ENCODE results near the gene NFATC1.

NFATC1 gene

DNA sequence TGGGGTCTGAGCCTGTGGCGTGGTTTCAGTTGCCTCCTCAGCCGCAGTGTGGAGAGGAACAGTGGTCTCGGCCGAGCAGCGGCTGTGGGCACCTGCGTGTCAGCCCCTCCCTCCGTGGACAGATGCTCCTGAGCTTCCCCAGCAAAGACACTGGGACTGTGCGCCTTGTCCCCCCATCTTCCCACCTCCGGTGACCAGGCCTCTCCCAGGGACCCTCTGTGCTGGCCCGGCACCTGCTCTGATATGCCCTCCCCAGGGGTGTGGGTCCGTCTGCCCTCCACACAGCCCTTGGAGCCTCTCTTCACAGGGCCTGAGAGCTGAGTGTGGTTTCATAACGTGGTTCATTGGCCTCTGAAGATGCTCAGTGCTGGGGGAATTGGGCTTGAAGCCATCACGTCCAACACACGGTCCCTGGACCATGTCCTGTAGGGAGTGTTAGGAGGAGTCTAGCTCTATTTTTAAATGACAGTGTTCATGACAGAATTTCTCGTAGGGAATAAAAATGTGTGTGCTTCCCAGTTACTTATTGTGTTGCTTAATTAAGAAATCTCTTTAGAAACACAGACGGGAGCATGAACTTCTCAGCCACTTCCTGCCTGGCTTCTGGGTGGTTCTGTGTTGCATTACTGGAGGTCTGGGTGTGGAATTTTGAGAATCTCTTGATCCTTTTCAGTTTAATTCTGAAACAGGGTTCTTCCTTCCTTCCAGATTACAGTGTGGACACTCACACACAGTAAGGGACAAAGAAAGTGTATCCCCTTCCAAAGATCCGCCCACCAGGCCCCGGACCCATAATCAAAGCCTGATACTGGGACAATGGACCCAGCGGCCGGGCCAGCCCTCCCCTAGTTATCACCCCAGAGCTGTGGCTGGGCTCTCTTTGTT is 110.7 kb downstream of the NFATC1 start:
- TF ChIP-seq, protein P1, sequence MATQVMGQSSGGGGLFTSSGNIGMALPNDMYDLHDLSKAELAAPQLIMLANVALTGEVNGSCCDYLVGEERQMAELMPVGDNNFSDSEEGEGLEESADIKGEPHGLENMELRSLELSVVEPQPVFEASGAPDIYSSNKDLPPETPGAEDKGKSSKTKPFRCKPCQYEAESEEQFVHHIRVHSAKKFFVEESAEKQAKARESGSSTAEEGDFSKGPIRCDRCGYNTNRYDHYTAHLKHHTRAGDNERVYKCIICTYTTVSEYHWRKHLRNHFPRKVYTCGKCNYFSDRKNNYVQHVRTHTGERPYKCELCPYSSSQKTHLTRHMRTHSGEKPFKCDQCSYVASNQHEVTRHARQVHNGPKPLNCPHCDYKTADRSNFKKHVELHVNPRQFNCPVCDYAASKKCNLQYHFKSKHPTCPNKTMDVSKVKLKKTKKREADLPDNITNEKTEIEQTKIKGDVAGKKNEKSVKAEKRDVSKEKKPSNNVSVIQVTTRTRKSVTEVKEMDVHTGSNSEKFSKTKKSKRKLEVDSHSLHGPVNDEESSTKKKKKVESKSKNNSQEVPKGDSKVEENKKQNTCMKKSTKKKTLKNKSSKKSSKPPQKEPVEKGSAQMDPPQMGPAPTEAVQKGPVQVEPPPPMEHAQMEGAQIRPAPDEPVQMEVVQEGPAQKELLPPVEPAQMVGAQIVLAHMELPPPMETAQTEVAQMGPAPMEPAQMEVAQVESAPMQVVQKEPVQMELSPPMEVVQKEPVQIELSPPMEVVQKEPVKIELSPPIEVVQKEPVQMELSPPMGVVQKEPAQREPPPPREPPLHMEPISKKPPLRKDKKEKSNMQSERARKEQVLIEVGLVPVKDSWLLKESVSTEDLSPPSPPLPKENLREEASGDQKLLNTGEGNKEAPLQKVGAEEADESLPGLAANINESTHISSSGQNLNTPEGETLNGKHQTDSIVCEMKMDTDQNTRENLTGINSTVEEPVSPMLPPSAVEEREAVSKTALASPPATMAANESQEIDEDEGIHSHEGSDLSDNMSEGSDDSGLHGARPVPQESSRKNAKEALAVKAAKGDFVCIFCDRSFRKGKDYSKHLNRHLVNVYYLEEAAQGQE (IDR thresholded peaks at IDR 0.05; ENCODE audit: insufficient read depth in 1 of 2, low read depth in 2 of 2, low read length in 2 of 2), result no peak
- no peak for TF ChIP-seq SIN3A (IDR thresholded peaks at IDR 0.05; ENCODE audit: borderline replicate concordance, insufficient read depth, low read length)
- TF ChIP-seq POLR2AphosphoS5 (IDR thresholded peaks at IDR 0.05; ENCODE audit: low read depth, low read length), result no peak
- no peak for TF ChIP-seq FOXP2 (optimal IDR thresholded peaks at IDR 0.05; ENCODE audit: borderline replicate concordance, extremely low read depth, extremely low read length, insufficient read depth)
- TF ChIP-seq TAF1 (IDR thresholded peaks at IDR 0.05; ENCODE audit: borderline replicate concordance, insufficient read depth, low read length), result no peak

DNA sequence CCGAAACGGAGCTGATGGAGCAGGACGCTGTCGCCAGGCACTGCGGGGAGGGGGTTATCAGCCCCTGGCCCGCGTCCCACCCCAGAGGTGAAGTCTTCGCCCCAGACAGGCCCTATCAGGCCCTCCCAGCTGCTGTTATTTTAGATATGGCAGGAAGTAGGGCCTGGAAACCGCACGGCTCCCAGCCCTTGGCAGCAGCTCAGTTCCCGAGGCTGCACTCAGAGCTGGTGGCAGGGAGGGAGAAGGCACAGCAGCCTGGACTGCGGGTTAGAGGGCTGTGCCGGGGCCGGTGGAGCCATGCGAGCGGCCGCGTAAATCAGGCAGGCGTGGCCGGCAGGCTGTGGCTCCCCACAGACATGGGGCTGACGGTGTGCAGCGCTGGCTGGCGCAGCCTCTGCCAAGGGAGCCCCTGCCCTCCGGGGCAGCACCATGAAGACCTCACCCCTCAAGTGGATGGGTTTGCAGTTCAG is 111.4 kb downstream of the NFATC1 start:
- TF ChIP-seq POLR2AphosphoS5 (IDR thresholded peaks at IDR 0.05; ENCODE audit: low read depth, low read length), result no peak
- TF ChIP-seq FOXP2 (optimal IDR thresholded peaks at IDR 0.05; ENCODE audit: borderline replicate concordance, extremely low read depth, extremely low read length, insufficient read depth), result no peak
- TF ChIP-seq TAF1 (IDR thresholded peaks at IDR 0.05; ENCODE audit: borderline replicate concordance, insufficient read depth, low read length), result no peak
- TF ChIP-seq SIN3A (IDR thresholded peaks at IDR 0.05; ENCODE audit: borderline replicate concordance, insufficient read depth, low read length), result no peak
- TF ChIP-seq, protein P1 (IDR thresholded peaks at IDR 0.05; ENCODE audit: insufficient read depth in 1 of 2, low read depth in 2 of 2, low read length in 2 of 2), result no peak

DNA sequence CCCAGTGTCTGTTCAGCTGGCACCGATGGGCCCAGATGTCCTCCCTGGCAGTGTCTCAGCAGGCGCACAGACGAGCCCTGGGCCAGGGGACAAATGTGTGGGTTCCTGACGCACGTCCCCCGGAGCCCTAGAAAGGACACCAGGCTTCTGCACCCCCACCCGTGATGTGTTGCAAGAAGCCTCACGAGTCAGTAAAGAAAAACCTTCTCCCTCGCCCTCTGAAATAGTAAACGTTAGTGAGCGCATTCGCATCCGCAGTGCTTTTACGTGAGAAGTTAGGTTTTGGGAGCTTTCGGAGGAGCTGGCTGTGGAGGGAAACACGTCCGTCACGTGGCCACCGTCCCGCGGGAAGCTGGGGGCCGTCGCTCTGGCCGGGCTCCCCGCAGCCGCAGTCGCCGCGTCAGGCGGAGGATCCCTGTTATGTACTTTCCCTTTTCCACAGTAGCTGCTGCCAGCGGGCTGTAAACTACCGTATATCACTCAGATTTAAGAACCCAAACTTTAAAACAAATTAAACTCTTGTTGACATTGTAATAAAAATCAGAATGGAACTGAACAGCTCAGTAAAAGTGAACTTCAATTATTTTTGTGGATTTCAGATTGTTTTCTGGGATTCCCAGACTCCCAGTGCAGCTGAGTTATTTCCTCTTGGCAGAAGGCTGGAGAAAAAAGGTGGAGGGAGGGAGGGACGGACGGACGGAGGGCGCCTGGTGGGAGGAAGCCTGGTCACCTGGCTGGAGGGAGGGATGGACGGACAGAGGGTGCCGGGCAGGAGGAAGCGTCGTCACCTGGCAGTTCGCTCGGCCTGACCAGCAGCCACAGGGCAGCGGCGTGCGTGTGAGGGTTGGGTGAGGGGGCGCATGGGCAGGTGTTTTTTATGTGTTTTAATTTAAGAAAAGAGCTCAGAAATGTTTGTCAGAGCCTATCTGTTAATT is 112.1 kb downstream of the NFATC1 start:
- TF ChIP-seq, protein P1 (IDR thresholded peaks at IDR 0.05; ENCODE audit: insufficient read depth in 1 of 2, low read depth in 2 of 2, low read length in 2 of 2), result no peak
- TF ChIP-seq SIN3A (IDR thresholded peaks at IDR 0.05; ENCODE audit: borderline replicate concordance, insufficient read depth, low read length) (no peak), TAF1 (IDR thresholded peaks at IDR 0.05; ENCODE audit: borderline replicate concordance, insufficient read depth, low read length) (no peak), POLR2AphosphoS5 (IDR thresholded peaks at IDR 0.05; ENCODE audit: low read depth, low read length) (no peak), FOXP2 (optimal IDR thresholded peaks at IDR 0.05; ENCODE audit: borderline replicate concordance, extremely low read depth, extremely low read length, insufficient read depth) (no peak)

DNA sequence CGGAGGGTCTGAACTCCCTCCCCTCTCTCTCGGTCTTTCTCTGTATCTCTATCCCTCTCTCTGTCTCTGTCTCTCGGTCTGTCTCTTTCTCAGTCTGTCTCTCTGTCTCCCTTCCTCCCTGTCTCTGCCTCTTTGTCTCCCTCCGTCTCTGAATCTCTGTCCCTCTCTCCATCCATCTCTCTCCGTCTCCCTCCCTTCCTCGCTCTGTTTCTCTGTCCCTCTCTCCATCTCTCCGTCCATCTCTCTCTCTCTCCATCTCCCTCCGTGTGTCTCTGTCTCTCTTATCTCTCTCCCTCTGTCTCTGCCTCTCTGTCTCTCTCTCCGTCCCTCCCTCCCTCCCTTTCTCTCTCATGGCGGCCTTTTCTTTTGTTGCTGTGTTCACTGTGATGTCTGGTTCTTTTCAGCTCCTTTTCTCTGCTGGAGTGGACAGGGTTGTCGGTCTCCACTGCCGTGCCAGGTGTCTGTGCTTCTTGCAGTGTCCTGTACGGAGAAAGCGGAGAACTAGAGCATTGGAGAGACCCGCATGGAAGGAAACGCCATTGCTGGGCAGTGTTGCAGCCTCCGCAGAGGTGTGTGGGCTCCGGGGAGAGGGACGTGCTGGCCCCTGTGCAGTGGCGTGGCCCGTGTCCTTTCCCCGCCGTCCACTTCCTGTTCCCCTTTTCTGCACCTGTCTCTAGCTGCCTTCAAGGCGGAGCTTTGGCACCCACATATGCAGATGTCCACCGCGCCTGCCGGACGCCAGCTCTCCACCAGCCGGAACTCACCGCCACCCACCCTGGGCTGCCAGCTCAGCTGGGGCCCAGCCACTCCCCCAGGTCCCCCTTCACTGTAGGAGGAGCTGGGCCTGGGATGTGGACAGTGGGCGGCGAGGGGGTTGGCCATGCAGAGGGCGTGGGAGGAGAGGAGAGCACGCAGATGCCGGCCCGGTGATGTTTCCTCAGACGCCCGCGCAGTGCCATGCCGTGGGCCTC is 113.1 kb downstream of the NFATC1 start:
- TF ChIP-seq, protein P1 (IDR thresholded peaks at IDR 0.05; ENCODE audit: insufficient read depth in 1 of 2, low read depth in 2 of 2, low read length in 2 of 2), result no peak
- TF ChIP-seq TAF1 (IDR thresholded peaks at IDR 0.05; ENCODE audit: borderline replicate concordance, insufficient read depth, low read length), result no peak
- TF ChIP-seq POLR2AphosphoS5 (IDR thresholded peaks at IDR 0.05; ENCODE audit: low read depth, low read length), result no peak
- no peak for TF ChIP-seq SIN3A (IDR thresholded peaks at IDR 0.05; ENCODE audit: borderline replicate concordance, insufficient read depth, low read length)
- TF ChIP-seq FOXP2 (optimal IDR thresholded peaks at IDR 0.05; ENCODE audit: borderline replicate concordance, extremely low read depth, extremely low read length, insufficient read depth), result no peak
